ENCODE results near the gene PPP2R3B.

PPP2R3B gene

DNA sequence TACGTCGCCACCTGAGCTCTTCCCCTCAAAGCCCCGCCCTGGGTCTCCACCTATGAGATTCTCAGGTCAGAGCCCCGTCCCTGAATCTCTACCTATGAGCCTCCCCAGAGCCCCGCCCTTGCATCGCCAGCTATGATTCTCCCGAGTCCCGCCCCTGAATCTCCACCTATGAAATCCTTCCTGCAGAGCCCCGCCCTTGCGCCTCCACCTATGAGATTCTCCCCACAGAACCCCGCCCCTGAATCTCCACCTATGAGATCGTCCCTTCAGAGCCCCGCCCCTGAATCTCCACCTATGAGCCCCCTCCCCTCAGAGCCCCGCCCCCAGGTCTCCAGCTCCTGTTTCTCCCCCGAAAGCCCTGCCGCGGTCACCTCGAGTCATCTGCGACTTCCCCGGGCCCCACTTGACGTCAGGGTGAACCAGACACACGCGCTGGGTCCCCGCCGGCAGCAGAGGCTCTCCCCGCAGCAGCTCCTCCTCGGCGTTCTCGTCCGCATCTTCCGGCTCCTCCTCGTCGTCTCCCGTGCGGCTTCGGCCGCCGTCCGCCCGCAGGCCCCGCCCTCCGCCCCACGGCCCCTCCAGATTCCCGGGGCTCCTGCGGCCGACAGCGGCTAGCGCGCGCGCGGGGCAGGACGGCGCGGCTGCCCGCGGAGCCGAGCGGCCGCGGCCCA is 68.5 kb downstream of the PPP2R3B start:
- H3K4me3 ChIP-seq (ENCODE audit: low read depth in 1 of 2, low read length in 2 of 2): peak overlapping the region; percentile 55 to 80
- H3K4me1 ChIP-seq (ENCODE audit: insufficient read depth, low read length): peaks cover 15% of the 10 kb centered on the region
- H3K9me3 ChIP-seq (ENCODE audit: low read length): no peaks in the 10 kb centered on the region
- H3K27me3 ChIP-seq (ENCODE audit: control insufficient read depth in 1 of 2, insufficient read depth in 2 of 2, low read length in 2 of 2): peaks cover 9 to 22% of the 10 kb centered on the region in 2 donors
- peaks cover 5% of the 10 kb centered on the region for H3K36me3 ChIP-seq (ENCODE audit: insufficient read depth, low read length)
- peak overlapping the region; percentile 85 for H3K27ac ChIP-seq (ENCODE audit: low read depth, low read length)
- no peak overlapping the region for H3K9ac ChIP-seq (ENCODE audit: low read length)

DNA sequence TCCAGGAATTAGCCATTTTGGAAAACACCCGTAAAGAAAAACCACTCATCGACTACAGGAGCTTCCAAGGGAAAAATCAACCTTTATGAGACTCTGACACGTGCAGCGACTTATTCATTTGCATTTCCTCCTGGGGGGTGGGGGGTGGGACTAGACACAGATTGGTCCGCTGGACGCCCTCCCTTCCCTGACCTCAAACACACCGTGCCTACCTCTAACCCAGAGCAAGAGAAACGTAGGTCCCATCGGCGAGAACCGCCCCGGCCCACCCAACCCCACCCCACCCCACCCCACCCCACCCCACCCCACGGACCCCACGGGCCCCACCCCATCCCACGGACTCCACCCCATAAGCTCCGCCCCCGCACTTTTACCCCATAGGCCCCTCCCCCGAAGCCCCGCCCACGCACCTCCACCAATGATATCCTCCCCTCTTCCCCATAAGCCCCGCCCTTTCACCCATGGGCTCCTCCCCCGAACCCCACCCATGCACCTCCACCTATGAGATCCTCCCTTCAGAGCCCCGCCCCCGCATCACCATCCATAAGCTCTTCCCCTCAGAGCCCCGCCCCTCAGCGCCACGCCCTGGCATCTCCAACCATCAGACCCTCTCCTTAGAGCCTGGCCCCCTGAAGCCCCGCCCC is 69.2 kb downstream of the PPP2R3B start:
- no peak overlapping the region for H3K27ac ChIP-seq (ENCODE audit: low read depth, low read length)

DNA sequence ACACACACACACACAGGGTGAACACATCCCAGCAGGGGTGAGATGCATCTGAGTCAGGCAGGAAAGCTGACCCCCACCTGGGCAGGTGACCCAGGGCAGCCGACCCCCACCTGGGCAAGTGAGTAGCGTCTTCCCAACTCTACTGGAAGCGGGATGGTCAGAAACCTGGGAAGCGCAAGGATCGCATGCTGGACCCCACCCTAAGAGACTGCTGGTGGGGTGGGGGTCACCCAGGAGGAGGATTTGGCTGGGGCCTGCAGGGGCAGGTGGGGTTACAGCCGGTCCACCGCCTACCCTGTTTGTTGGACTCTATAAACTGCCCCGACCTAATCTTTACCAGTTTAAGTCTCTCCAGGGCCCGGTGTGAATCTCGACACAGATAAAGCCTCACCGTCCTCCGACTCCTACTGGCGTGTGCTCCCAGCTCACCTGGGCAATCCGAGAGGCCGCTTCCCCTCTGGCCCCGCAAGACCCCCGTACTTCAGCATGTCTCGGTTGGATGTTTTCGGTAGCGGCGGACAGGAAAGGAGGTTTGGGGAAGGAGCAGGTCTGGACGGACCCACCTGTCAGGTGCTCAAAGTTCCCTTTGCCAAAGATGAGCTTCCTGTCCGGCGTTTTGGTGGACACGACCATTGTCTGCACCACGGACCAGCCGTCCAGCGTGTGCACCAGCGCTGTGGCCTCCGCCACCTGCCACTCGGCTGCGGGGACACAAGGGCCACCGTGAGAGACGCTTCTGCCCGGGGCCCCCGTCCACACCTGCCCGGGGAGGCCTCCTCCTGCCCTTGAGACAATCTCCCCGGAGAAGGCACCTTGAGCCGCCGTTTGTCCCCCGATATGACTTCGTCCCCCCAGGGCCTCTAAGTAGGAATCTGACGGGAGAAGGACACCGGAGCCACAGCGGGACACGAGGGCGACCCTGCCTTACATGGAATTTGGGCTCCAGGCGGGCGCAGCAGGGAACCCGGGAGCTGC is 70.1 kb downstream of the PPP2R3B start:
- Histone ChIP-seq H3K27me3 (ENCODE audit: control insufficient read depth in 1 of 2, insufficient read depth in 2 of 2, low read length in 2 of 2) (peaks cover 9 to 20% of the 10 kb centered on the region in 2 donors), H3K9me3 (ENCODE audit: low read length) (no peaks in the 10 kb centered on the region), H3K4me1 (ENCODE audit: insufficient read depth, low read length) (peaks cover 15% of the 10 kb centered on the region), H3K9ac (ENCODE audit: low read length) (no peak overlapping the region), H3K36me3 (ENCODE audit: insufficient read depth, low read length) (peaks cover 17% of the 10 kb centered on the region), H3K27ac (ENCODE audit: low read depth, low read length) (no peak overlapping the region), H3K4me3 (ENCODE audit: low read depth in 1 of 2, low read length in 2 of 2) (no peak overlapping the region)

More for the DNA sequence above, 69.2 kb downstream of the PPP2R3B start:
- Histone ChIP-seq H3K4me1 (ENCODE audit: insufficient read depth, low read length) (peaks cover 15% of the 10 kb centered on the region), H3K9ac (ENCODE audit: low read length) (no peak overlapping the region), H3K9me3 (ENCODE audit: low read length) (no peaks in the 10 kb centered on the region), H3K27me3 (ENCODE audit: control insufficient read depth in 1 of 2, insufficient read depth in 2 of 2, low read length in 2 of 2) (peaks cover 9 to 20% of the 10 kb centered on the region in 2 donors), H3K36me3 (ENCODE audit: insufficient read depth, low read length) (peaks cover 7% of the 10 kb centered on the region), H3K4me3 (ENCODE audit: low read depth in 1 of 2, low read length in 2 of 2) (peak overlapping the region; percentile 55 to 74)

DNA sequence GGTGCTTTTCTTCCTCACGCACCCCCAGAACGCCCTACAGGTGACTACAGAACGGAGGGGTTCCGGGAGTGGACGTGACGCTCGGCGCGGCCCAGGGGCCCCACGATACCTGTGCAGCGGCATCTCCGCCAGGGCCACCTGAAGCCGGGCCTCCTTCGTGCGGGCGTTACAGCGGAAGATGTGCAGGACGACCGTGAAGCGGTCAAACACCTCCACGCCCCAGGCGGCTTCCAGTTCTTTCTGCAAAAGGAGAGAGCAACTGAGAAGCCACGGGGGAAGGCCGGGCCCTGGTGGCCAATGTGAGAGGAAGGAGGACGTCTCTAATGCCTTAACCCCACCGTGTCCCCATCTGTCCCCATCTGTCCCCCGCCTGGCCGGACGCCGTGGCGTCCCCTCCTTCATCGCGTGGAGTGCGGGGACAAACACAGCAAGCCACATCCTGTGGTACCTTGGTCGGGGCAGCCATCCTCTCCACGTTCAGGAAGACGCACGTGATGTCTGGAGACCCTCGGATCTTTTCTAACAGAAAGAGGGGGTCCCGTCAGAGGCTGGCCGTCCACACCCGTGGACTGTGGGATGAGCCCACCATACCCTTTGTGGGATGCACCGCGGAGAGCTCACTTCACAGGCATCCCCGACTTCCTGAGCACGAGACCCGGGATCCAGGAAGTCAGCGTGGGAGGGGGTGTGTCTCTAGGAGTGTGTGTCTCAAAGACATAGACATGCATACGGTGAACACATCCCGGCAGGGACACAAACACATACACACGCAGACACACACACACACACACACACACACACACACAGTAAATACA is 71.7 kb downstream of the PPP2R3B start:
- H3K27me3 ChIP-seq (ENCODE audit: control insufficient read depth in 1 of 2, insufficient read depth in 2 of 2, low read length in 2 of 2): peaks cover under 1 to 8% of the 10 kb centered on the region in 2 donors
- H3K36me3 ChIP-seq (ENCODE audit: insufficient read depth, low read length): peaks cover 18% of the 10 kb centered on the region
- no peak overlapping the region for H3K4me3 ChIP-seq (ENCODE audit: low read depth in 1 of 2, low read length in 2 of 2)
- H3K9me3 ChIP-seq (ENCODE audit: low read length): no peaks in the 10 kb centered on the region
- H3K4me1 ChIP-seq (ENCODE audit: insufficient read depth, low read length): peaks cover 5% of the 10 kb centered on the region
- H3K9ac ChIP-seq (ENCODE audit: low read length): no peak overlapping the region
- no peak overlapping the region for H3K27ac ChIP-seq (ENCODE audit: low read depth, low read length)

DNA sequence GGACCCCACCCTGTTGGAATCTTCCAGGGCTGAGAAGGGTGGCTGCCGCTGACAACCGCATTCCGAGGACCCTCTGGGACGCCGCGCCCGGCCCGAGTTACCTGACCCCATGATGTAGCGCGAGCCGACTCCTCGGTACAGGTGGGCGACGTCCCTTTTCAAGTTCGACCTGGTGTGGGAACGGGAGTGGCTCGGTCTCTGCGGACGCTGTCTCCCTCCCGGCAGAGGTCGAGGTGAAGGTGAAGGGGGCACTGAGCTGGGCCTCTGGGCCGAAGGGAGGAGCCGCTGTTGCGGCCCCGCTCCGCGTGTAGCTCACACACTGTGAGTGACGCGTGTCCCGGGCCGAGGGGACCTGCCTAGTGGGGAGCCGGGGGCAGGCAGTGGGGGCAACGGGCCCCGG is 72.7 kb downstream of the PPP2R3B start:
- H3K9me3 ChIP-seq (ENCODE audit: low read length): no peaks in the 10 kb centered on the region
- H3K4me3 ChIP-seq (ENCODE audit: low read depth in 1 of 2, low read length in 2 of 2): no peak overlapping the region
- no peak overlapping the region for H3K9ac ChIP-seq (ENCODE audit: low read length)
- no peak overlapping the region for H3K27ac ChIP-seq (ENCODE audit: low read depth, low read length)
- H3K27me3 ChIP-seq (ENCODE audit: control insufficient read depth in 1 of 2, insufficient read depth in 2 of 2, low read length in 2 of 2): no peaks in the 10 kb centered on the region
- peaks cover 23% of the 10 kb centered on the region for H3K36me3 ChIP-seq (ENCODE audit: insufficient read depth, low read length)
- H3K4me1 ChIP-seq (ENCODE audit: insufficient read depth, low read length): no peaks in the 10 kb centered on the region

DNA sequence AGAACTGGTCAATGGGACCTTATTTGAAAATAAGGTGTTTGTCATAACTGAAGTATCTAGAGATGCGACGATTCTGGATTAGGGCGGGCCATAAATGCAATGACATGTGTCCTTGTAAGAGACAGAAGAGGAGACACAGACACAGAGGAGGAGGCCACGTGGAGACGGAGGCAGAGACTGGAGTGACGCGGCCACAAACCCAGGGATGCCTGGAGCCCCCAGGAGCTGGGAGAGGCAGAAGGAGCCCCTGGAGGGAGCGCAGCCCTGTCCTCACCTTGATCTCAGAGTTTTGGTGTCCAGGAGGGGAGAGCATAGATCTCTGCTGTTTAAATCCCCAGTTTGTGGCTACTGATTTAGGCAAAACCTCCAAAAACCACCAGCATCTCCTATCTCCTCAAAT is 73.2 kb downstream of the PPP2R3B start:
- H3K9ac ChIP-seq (ENCODE audit: low read length): no peak overlapping the region
- H3K9me3 ChIP-seq (ENCODE audit: low read length): no peaks in the 10 kb centered on the region
- no peak overlapping the region for H3K4me3 ChIP-seq (ENCODE audit: low read depth in 1 of 2, low read length in 2 of 2)
- no peaks in the 10 kb centered on the region for H3K4me1 ChIP-seq (ENCODE audit: insufficient read depth, low read length)
- no peak overlapping the region for H3K27ac ChIP-seq (ENCODE audit: low read depth, low read length)
- no peaks in the 10 kb centered on the region for H3K27me3 ChIP-seq (ENCODE audit: control insufficient read depth in 1 of 2, insufficient read depth in 2 of 2, low read length in 2 of 2)
- peaks cover 24% of the 10 kb centered on the region for H3K36me3 ChIP-seq (ENCODE audit: insufficient read depth, low read length)

DNA sequence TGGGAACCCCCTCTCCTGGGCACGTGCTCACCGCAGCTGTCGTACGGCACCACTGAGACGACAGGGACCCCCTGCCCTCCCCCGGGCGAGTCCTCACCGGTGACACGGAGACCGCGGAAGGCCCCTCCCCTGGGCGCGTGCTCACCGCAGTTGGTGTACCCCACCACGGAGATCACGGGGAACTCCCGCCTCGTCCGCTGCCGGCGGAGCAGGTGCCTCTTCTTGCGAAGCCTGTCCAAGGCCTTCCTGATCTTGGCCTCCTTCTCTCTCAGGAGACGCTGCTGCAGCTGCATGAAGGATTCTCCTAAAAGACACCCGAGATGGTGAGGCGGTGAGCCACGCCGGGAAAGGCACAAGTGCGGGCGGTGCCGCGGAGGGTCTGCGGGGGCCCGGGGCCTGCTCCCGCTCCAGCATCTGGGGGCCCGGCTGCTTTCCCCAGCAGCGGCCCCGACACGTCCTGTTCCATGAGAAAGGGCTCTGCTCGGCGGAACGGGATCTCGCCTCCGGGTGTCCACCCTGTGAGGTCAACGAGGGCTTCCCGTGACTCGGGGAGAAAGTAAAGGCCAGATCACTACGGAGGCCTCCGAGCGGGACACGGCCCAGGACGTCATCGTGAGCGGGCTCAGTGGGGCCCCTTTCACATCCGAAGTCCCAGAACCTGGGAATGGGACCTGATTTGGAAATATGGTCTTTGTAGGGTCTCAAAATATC is 73.9 kb downstream of the PPP2R3B start:
- peaks cover 24% of the 10 kb centered on the region for H3K36me3 ChIP-seq (ENCODE audit: insufficient read depth, low read length)
- H3K4me1 ChIP-seq (ENCODE audit: insufficient read depth, low read length): no peaks in the 10 kb centered on the region
- no peak overlapping the region for H3K9ac ChIP-seq (ENCODE audit: low read length)
- no peaks in the 10 kb centered on the region for H3K9me3 ChIP-seq (ENCODE audit: low read length)
- no peak overlapping the region for H3K27ac ChIP-seq (ENCODE audit: low read depth, low read length)
- no peak overlapping the region for H3K4me3 ChIP-seq (ENCODE audit: low read depth in 1 of 2, low read length in 2 of 2)
- no peaks in the 10 kb centered on the region for H3K27me3 ChIP-seq (ENCODE audit: control insufficient read depth in 1 of 2, insufficient read depth in 2 of 2, low read length in 2 of 2)

DNA sequence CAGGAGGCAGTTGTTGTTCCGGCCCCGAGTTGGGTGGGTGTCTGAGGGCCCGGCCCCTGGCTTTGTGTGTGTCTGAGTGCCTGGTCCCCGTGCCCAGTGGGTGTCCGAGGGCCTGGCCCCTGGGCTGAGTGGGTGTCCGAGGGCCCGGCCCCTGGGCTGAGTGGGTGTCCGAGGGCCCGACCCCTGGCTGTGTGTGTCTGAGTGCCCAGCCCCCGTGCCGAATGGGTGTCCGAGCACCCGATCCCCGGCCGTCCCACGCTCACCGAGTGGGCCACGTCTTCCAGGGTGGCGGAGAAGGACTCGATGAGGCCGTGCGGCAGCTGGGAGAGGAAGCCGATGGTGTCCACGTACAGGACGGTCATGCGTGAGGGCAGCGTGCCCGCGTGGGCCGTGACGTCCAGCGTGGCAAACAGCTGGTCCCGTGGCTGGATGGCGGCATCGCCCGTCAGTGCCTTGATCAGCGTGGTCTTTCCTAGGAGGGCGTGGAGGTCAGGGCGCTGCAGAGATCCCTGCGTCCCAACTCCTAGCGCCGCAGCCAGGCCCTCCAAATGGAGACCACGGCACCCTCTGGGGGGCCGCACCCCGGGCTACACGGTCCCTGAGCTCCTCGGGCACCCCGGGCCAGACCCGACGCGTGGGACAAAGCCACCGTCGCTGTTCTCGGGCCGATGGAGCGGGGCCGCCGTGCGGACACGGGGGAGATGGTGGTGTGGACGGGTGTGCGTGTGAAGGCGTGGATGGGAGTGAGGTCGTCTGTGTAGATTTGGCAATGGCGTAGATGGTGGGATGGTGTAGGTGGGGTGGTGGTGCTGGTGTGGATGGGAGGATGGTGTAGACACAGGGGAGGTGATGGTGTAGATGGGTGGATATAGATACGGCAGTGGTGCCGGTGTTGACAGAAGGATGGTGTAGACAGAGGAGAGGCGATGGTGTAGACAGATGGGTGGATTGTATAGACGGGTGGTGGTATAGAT is 75.3 kb downstream of the PPP2R3B start:
- no peaks in the 10 kb centered on the region for H3K9me3 ChIP-seq (ENCODE audit: low read length)
- no peak overlapping the region for H3K4me3 ChIP-seq (ENCODE audit: low read depth in 1 of 2, low read length in 2 of 2)
- no peaks in the 10 kb centered on the region for H3K27me3 ChIP-seq (ENCODE audit: control insufficient read depth in 1 of 2, insufficient read depth in 2 of 2, low read length in 2 of 2)
- no peak overlapping the region for H3K9ac ChIP-seq (ENCODE audit: low read length)
- H3K36me3 ChIP-seq (ENCODE audit: insufficient read depth, low read length): peaks cover 28% of the 10 kb centered on the region
- no peaks in the 10 kb centered on the region for H3K4me1 ChIP-seq (ENCODE audit: insufficient read depth, low read length)
- H3K27ac ChIP-seq (ENCODE audit: low read depth, low read length): no peak overlapping the region

DNA sequence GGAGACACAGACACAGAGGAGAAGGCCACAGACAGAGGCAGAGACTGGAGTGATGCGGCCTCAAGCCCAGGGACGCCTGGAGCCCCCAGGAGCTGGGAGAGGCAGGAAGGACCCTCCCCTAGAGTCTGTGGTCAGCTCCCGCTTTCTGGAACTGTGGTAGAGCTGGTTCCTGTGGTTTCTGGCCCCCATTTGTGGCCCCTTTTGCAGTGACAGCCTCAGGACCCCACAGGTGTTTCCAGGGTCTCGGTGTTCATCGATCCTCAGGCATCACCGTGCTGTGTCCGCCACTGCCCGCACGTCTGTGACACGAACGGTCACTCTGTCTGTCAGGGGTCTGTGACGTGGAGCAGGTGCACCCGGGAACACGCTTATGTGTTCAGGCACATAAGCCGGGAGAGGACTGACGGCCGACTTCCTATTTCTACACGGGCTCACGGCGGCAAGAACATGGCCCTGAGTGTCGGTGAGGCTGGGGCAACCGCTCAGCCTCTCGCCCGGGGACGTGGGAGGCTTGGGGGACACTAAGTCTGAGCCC is 76.0 kb downstream of the PPP2R3B start:
- Histone ChIP-seq H3K9ac (ENCODE audit: low read length) (no peak overlapping the region), H3K4me3 (ENCODE audit: low read depth in 1 of 2, low read length in 2 of 2) (no peak overlapping the region), H3K4me1 (ENCODE audit: insufficient read depth, low read length) (no peaks in the 10 kb centered on the region), H3K27me3 (ENCODE audit: control insufficient read depth in 1 of 2, insufficient read depth in 2 of 2, low read length in 2 of 2) (no peaks in the 10 kb centered on the region), H3K36me3 (ENCODE audit: insufficient read depth, low read length) (peaks cover 35% of the 10 kb centered on the region), H3K9me3 (ENCODE audit: low read length) (no peaks in the 10 kb centered on the region), H3K27ac (ENCODE audit: low read depth, low read length) (no peak overlapping the region)
